Urinary bladder (tissue), 4 donors: ENCODE data around the gene ZFR2. TPM values are rescaled to one million over a fixed set of nuclear protein-coding genes. Genes with fewer than 3 reads are reported as not detected.

Experiments
- DNase-seq: peaks from one replicate; pipeline ENCODE4 v3.0.0-alpha.2; 2015; ENCODE audit errors: extremely low spot score
- H3K27ac ChIP-seq: one replicate; pipeline ENCODE4 v1.5.1; 2013; ENCODE audit warnings: low read depth, mild to moderate bottlenecking, moderate library complexity
- H3K36me3 ChIP-seq: one replicate; pipeline ENCODE4 v1.6.1; 2013; ENCODE audit warnings: mild to moderate bottlenecking, moderate library complexity; ENCODE audit not compliant: insufficient read depth
- H3K4me1 ChIP-seq: one replicate; pipeline ENCODE4 v1.6.1; 2013; ENCODE audit warnings: mild to moderate bottlenecking, moderate library complexity; ENCODE audit not compliant: insufficient read depth
- H3K4me3 ChIP-seq: one replicate; pipeline ENCODE4 v1.5.1; 2013; ENCODE audit warnings: low read depth, low read length
- WGBS: extraction: QIAGEN DNeasy Blood & Tissue Kit; methylation state at CpG from one replicate; pipeline ENCODE4 v1.1.7; 2013; 5-methylcytosine and 5-hydroxymethylcytosine counted together
- polyA plus RNA-seq: library from polyadenylated mRNA; stranded (reverse); fragments of 200-250 nt; gene quantifications from one replicate; pipeline ENCODE4 v1.2.3, GENCODE V29; 2013
- total RNA-seq: library from RNA; depleted of rRNA; stranded (reverse); fragments of >200 nt; gene quantifications from one replicate; pipeline ENCODE4 v1.2.3, GENCODE V29; 2014
- donor health status: healthy with polysubstance abuse.
- donor health status: healthy.

Gene ZFR2
- total and polyA plus RNA-seq, 2 donors = 0.38 TPM; not detected in 1

GRCh38 chr19:3838661-3839060 is 30.2 kb downstream of the ZFR2 start:
- Histone ChIP-seq H3K27ac (no peak overlapping the region), H3K4me1 (no peaks in the 10 kb centered on the region), H3K36me3 (no peaks in the 10 kb centered on the region), H3K4me3 (no peak overlapping the region)
- no peak for DNase-seq
- WGBS = 79% methylated on average over 13 of the region's 13 CpGs

- no peak overlapping the region for H3K4me3 ChIP-seq
- H3K27ac ChIP-seq = no peak overlapping the region
- no peaks in the 10 kb centered on the region for H3K36me3 ChIP-seq
- no peak for DNase-seq
- H3K4me1 ChIP-seq = no peaks in the 10 kb centered on the region
- 98% methylated on average over 19 of the region's 19 CpGs for WGBS
These were observed 30.9 kb downstream of the ZFR2 start for GRCh38 chr19:3837922-3838321.

DNA sequence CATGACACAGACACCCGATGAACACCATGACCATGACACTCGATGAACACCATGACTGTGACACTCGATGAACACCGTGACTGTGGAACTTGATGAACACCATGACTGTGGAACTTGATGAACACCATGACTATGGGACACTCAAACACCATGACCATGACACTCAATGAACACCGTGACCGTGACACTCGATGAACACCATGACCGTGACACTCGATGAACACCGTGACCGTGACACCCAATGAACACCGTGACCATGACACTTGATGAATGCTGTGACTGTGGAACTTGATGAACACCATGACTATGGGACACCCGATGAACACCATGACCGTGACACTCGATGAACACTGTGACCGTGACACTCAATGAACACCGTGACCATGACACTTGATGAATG is 31.5 kb downstream of the ZFR2 start:
- WGBS = 97% methylated on average over 17 of the region's 17 CpGs
- Histone ChIP-seq H3K27ac (no peak overlapping the region), H3K4me3 (no peak overlapping the region), H3K4me1 (no peaks in the 10 kb centered on the region), H3K36me3 (no peaks in the 10 kb centered on the region)
- DNase-seq = no peak

GRCh38 chr19:3836887-3837286 is 32.0 kb downstream of the ZFR2 start:
- WGBS = 95% methylated on average over 6 of the region's 6 CpGs
- H3K4me3 ChIP-seq = no peak overlapping the region

GRCh38 chr19:3835055-3835435 is 33.8 kb downstream of the ZFR2 start:
- Histone ChIP-seq H3K4me3 (no peak overlapping the region), H3K27ac (no peak overlapping the region), H3K4me1 (no peaks in the 10 kb centered on the region), H3K36me3 (no peaks in the 10 kb centered on the region)
- DNase-seq = no peak
- 92% methylated on average over 9 of the region's 9 CpGs for WGBS

More at GRCh38 chr19:3836887-3837286, 32.0 kb downstream of the ZFR2 start:
- Histone ChIP-seq H3K4me1 (no peaks in the 10 kb centered on the region), H3K36me3 (no peaks in the 10 kb centered on the region), H3K27ac (no peak overlapping the region)
- DNase-seq = no peak

DNA sequence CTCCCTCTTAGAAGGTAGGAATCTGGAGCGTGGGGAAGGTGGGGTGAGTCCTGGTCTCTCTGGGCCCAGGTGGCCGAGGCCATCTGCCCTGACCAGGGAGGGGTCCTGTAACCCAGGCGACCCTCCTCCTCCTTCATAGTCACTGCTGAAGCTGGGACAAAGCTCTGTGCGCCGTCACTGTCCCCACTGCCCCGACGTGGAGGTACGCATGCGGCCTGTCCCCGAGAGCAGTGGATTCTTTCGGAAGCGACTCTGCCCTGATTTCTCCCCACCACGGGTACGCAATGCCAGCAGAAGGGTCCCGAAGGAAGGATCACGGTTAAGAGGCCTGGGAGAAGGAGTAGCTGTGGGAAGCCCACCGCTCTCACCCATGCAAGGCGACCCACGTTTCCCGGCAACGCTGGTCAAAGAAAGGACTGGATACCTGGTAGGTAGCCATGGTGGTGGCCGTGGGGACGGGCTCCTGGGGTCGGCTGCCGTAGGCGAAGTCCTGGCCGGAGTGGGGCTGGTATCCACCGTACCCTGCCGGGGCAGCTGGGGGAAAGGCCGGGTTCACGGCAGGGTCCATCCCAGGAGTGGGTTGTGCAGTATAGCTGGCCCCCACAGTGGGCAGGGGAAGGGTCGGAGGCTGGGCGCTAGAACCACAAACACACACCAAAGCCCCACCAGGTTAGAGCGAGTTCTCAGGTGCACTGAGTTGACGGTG is 34.3 kb downstream of the ZFR2 start:
- 89% methylated on average over 35 of the region's 35 CpGs for WGBS
- DNase-seq = no peak
- Histone ChIP-seq H3K36me3 (no peaks in the 10 kb centered on the region), H3K4me1 (no peaks in the 10 kb centered on the region), H3K4me3 (no peak overlapping the region), H3K27ac (no peak overlapping the region)

GRCh38 chr19:3833578-3834348 is 35.1 kb downstream of the ZFR2 start:
- no peak overlapping the region for H3K27ac ChIP-seq
- H3K36me3 ChIP-seq = no peaks in the 10 kb centered on the region
- H3K4me1 ChIP-seq = no peaks in the 10 kb centered on the region
- no peak overlapping the region for H3K4me3 ChIP-seq
- DNase-seq = no peak
- 54% methylated on average over 34 of the region's 34 CpGs for WGBS

- Histone ChIP-seq H3K4me3 (no peak overlapping the region), H3K27ac (no peak overlapping the region), H3K4me1 (no peaks in the 10 kb centered on the region), H3K36me3 (no peaks in the 10 kb centered on the region)
- WGBS = 91% methylated on average over 6 of the region's 6 CpGs
- DNase-seq = no peak
These were observed 36.8 kb downstream of the ZFR2 start for GRCh38 chr19:3832001-3832400.

DNA sequence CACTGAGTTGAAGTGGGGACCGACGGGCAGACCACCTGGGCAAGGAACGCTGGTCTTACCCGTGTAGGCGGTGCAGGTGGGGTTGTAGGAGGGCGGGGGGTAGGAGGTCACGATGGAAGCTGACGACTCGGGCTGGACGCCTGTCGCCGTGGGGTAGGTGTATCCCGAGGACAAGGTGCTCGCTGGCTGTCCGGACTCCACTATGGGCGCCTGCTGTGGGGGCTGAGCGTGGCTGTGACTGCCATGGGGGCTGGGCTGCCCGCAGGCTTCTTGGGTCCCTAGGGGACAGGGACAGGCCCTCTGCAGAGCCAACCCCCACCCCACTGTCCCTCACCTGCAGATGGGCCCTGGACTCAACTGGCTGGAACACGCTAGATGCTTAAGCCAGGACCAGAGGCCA is 37.2 kb downstream of the ZFR2 start:
- H3K4me3 ChIP-seq = no peak overlapping the region
- WGBS = 76% methylated on average over 19 of the region's 19 CpGs
- no peak for DNase-seq

DNA sequence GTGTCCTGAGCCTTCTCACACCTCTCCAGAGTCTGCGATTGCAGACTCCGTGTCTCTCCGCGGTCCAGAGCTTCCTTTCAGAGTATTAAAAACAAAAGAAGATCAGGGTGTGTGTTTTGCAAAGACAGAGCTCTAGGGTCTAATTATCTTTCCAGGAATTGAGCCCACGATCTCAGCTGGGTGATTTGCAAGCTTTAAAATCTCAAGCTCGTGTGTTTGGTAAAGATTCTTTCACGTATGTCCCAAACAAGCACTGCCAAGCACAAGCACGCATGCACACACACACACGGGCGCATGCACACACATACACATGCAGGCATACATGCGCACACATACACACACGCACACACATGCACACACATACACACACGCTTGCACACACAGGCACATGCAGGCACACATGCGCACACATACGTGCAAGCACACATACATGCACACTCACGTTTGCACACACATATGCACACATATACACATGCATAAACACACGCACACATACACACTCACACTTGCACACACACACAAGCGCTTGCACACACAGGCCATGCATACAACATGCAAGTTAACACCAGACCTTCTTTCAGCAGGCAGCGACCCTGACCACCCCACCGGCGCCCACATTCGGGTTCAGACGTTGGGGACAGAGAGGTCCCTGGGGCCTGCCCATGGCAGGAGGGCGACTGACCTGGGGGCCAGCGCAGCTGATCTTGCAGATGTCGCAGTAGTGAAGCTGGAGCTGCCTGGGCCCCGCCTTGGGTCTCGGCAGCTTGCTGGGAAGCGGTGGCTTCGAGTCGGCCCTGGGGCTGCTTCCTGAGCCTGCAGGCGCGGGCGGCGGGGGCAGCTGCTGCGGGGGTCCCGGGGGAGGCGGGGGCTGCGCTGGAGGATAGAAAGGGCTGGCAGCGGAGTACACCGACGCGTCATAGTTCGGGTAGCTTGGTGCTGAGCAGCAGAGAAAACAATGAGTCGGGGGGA is 37.9 kb downstream of the ZFR2 start:
- Histone ChIP-seq H3K27ac (no peak overlapping the region), H3K36me3 (no peaks in the 10 kb centered on the region), H3K4me3 (no peak overlapping the region), H3K4me1 (no peaks in the 10 kb centered on the region)
- DNase-seq = no peak
- WGBS = 62% methylated on average over 45 of the region's 45 CpGs

More for the DNA sequence above, 37.2 kb downstream of the ZFR2 start:
- no peaks in the 10 kb centered on the region for H3K4me1 ChIP-seq
- no peak overlapping the region for H3K27ac ChIP-seq
- H3K36me3 ChIP-seq = no peaks in the 10 kb centered on the region

DNA sequence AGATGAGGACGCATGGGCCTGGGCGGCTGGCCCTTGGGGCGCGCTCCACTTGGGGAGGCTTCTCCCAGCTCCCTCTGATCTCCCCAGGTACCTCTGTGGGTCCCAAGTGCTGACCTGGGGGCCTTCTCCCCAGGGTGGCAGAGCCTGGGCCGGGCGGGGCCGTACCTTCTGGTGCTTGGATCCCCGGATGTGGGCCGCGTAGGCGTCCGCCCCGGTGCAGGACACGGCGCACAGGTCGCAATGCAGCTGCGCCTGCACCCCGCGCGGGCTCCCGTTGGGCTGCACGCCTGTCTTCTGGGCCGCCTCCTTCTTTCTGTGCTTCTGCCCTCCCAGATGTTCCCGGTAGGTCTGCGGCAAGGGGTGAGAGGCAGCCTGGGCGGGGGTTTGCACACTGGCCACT is 41.5 kb downstream of the ZFR2 start:
- WGBS = 93% methylated on average over 26 of the region's 26 CpGs
- Histone ChIP-seq H3K4me1 (no peaks in the 10 kb centered on the region), H3K4me3 (no peak overlapping the region), H3K27ac (no peak overlapping the region), H3K36me3 (no peaks in the 10 kb centered on the region)
- no peak for DNase-seq

DNA sequence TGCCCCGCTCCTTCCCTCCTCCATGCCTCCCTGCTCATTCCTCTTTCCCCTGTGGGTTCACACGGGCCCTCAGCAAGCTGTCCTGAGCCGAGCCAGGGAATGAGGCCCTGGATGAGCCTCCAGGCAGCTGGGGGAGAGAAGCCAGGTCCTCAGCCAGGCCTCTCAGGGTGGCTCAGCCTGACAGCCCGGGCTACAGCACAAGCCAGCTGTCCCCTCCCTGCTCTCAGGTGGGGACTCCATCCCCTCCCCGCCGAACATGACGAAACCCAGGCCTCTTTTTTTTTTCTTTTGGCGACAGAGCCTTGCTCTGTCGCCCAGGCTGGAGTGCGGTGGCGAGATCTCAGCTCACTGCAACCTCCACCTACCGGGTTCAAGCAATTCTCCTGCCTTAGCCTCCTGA is 42.7 kb downstream of the ZFR2 start:
- WGBS = 46% methylated on average over 12 of the region's 12 CpGs

GRCh38 chr19:3825286-3825956 is 43.4 kb downstream of the ZFR2 start:
- 71% methylated on average over 32 of the region's 32 CpGs for WGBS
- no peak for DNase-seq
- H3K4me1 ChIP-seq = no peaks in the 10 kb centered on the region
- H3K36me3 ChIP-seq = no peaks in the 10 kb centered on the region
- H3K4me3 ChIP-seq = no peak overlapping the region
- no peak overlapping the region for H3K27ac ChIP-seq

More for the DNA sequence above, 42.7 kb downstream of the ZFR2 start:
- Histone ChIP-seq H3K4me1 (no peaks in the 10 kb centered on the region), H3K27ac (no peak overlapping the region), H3K4me3 (no peak overlapping the region), H3K36me3 (no peaks in the 10 kb centered on the region)
- DNase-seq = no peak
